Heart right ventricle (tissue), 16 donors: ENCODE measurements around the gene TPI1. TPM values are rescaled to one million over a fixed set of nuclear protein-coding genes. Genes with fewer than 3 reads are reported as not detected.

ENCODE experiments used
- ATAC-seq, 8 donors: fragments of 200-7000 bp; cut with Tn5 transposase; one replicate each; pipeline ENCODE4 v1.9.1; 2020; ENCODE audit warnings: mild to moderate bottlenecking in 8 of 8, moderate library complexity in 8 of 8, moderate number of reproducible peaks in 1 of 8
- DNase-seq, 2 donors: peaks; one replicate each; pipeline ENCODE4 v3.0.0-alpha.2; 2020
- H3K27ac ChIP-seq, 10 donors: fragments of 200-600 bp; sonication (generic) in 2 of 10; one replicate each; pipeline versions ENCODE4 v1.5.0 to v1.8.0; 2020 to 2022; ENCODE audit warnings: mild to moderate bottlenecking in 3 of 10
- H3K27me3 ChIP-seq, 7 donors: fragments of 200-600 bp; one replicate each; pipeline ENCODE4 v1.8.0; 2021 to 2022; ENCODE audit warnings: mild to moderate bottlenecking in 2 of 7
- H3K36me3 ChIP-seq, 9 donors: fragments of 200-600 bp; sonication (generic) in 1 of 9; one replicate each; pipeline versions ENCODE4 v1.5.0 to v1.8.0; 2020 to 2022; ENCODE audit warnings: mild to moderate bottlenecking in 2 of 9
- H3K4me1 ChIP-seq, 9 donors: fragments of 200-600 bp; sonication (generic) in 1 of 9; one replicate each; pipeline versions ENCODE4 v1.5.0 to v1.8.0; 2020 to 2022; ENCODE audit warnings: mild to moderate bottlenecking in 4 of 9
- H3K4me3 ChIP-seq, 10 donors: fragments of 200-600 bp; sonication (generic) in 2 of 10; one replicate each; pipeline versions ENCODE4 v1.5.0 to v1.8.0; 2020 to 2022; ENCODE audit warnings: mild to moderate bottlenecking in 7 of 10, moderate library complexity in 2 of 10
- H3K9me3 ChIP-seq, 11 donors: fragments of 200-600 bp in 10 of 11; sonication (generic) in 2 of 11; one replicate each; pipeline versions ENCODE4 v1.5.0 to v1.8.0; 2013 to 2022; ENCODE audit warnings: mild to moderate bottlenecking in 2 of 11, control low read depth in 1 of 11, moderate library complexity in 1 of 11
- CTCF ChIP-seq, 9 donors: fragments of 200-600 bp; sonication (generic) in 2 of 9; IDR thresholded peaks; one replicate each; pipeline versions ENCODE4 v1.5.0 to v1.8.0; 2021 to 2022; ENCODE audit warnings: antibody characterized with exemption in 9 of 9, mild to moderate bottlenecking in 5 of 9, moderate library complexity in 1 of 9
- WGBS, 2 donors: extraction: QIAGEN DNeasy Blood & Tissue Kit; methylation state at CpG; one replicate each; pipeline ENCODE4 v1.1.7; 2013; ENCODE audit warnings: inconsistent platforms in 1 of 2; 5-methylcytosine and 5-hydroxymethylcytosine counted together
- intact Hi-C, 10 donors: fragments of 100-400 bp; cut with DNase I; formaldehyde crosslinking; loops; one replicate each; pipeline versions ENCODE4 v1.11.1 to v1.14.2; 2022
- polyA plus RNA-seq, 2 donors: library from polyadenylated mRNA; stranded (reverse); fragments of 200-250 nt; gene quantifications; one replicate each; pipeline ENCODE4 v1.2.3, GENCODE V29; 2013
- total RNA-seq, 10 donors: library from RNA; stranded (reverse); fragmentation: NEBNext Ultra II Directional in 3 of 10; extraction: Animal tissue kit (Norgen Biotek cat#: 25700) in 3 of 10; gene quantifications; one replicate each; pipeline versions ENCODE4 v1.2.1 to v1.2.4, GENCODE V29; 2021 to 2023
- donor health status: Arrhythmogenic right ventricular cardiomyopathy.
- donor health status: ischemic (EF 13 %, LVEDD 7.1; RV severe dilation, severe dysfunction).
- donor health status: healthy with polysubstance abuse.
- donor health status: DM: no; HTN: yes; CAD: no.
- donor health status: DM: no; HTN: no; CAD: no.
- donor health status: ischemic (EF 25% LVEDD 6.9; RV normal size, moderate dysfunction).
- donor health status: ischemic (EF 25% LVEDD 5.7; RV mildly dilated, moderate dysfunction).
- donor health status: healthy.
- donor health status: DM: yes; HTN: yes; CAD: no.
- donor health status: Ischemic cardiomyopathy.
- donor health status: ischemic (EF 35%, LVEDD 5.7; RV mildly dilated, moderate dysfunction).
- donor health status: nonischemic (EF 11% LVEDD 7.7; RV severe dilation, severe dysfunction).
- donor health status: DM: yes; HTN: yes; CAD: no.
- donor health status: PGD.
- donor health status: ischemic (EF 29% LVEDD 5.4; RV normal size, mild dysfunction).
- donor health status: nonischemic (EF 23%, LVEDD 6.1; RV moderate dilation, normal function).

Gene TPI1
- total and polyA plus RNA-seq, 12 donors: 367 to 1,432 (median 839) TPM

GRCh38 chr12:6914947-6915788 is 47.8 kb downstream of the TPI1 start:
- Histone ChIP-seq H3K36me3 (peaks cover 0 to 21% (median 0%) of the 10 kb centered on the region in 9 donors), H3K4me3 (peak overlapping the region; percentile 50 to 78 (median 72)), H3K4me1 (peaks cover 0 to 23% (median 16%) of the 10 kb centered on the region in 9 donors), H3K27me3 (peaks cover 0 to 39% (median 0%) of the 10 kb centered on the region in 7 donors), H3K27ac (peak overlapping the region in 8 of 10 donors; percentile 58 to 87 (median 69)), H3K9me3 (no peaks in the 10 kb centered on the region)
- no peak for TF ChIP-seq CTCF (IDR thresholded peaks at IDR 0.05)
- ATAC-seq (peak in 5 of 8 donors; percentile 1 to 19 (median 10)), DNase-seq (no peak)
- WGBS, 2 donors: 25 to 26% methylated on average over 29 of the region's 29 CpGs
- intact Hi-C loops: no loop called here

GRCh38 chr12:6915789-6916285 is 48.5 kb downstream of the TPI1 start:
- no peak for TF ChIP-seq CTCF (IDR thresholded peaks at IDR 0.05)
- no peak for ATAC-seq
- DNase-seq: peak in 1 of 2 donors; percentile 36
- 75 to 86% methylated on average over 14 of the region's 14 CpGs for WGBS, 2 donors
- Histone ChIP-seq H3K27me3 (peaks cover 0 to 39% (median 0%) of the 10 kb centered on the region in 7 donors), H3K9me3 (no peaks in the 10 kb centered on the region), H3K36me3 (peaks cover 0 to 21% (median 0%) of the 10 kb centered on the region in 9 donors), H3K4me3 (peak overlapping the region in 1 of 10 donors; percentile 73), H3K4me1 (peaks cover 0 to 23% (median 16%) of the 10 kb centered on the region in 9 donors), H3K27ac (no peak overlapping the region)
- intact Hi-C loops: no loop called here

GRCh38 chr12:6916426-6917200 is 49.3 kb downstream of the TPI1 start:
- DNase-seq: no peak
- intact Hi-C loops: no loop called here

More at GRCh38 chr12:6916426-6917200, 49.3 kb downstream of the TPI1 start:
- H3K27me3 ChIP-seq: peaks cover 0 to 39% (median 0%) of the 10 kb centered on the region in 7 donors
- peaks cover 0 to 23% (median 0%) of the 10 kb centered on the region in 9 donors for H3K36me3 ChIP-seq
- no peak for ATAC-seq
- no peak overlapping the region for H3K4me3 ChIP-seq
- no peak overlapping the region for H3K27ac ChIP-seq
- WGBS, 2 donors: 90 to 91% methylated on average over 11 of the region's 11 CpGs
- H3K9me3 ChIP-seq: no peaks in the 10 kb centered on the region
- H3K4me1 ChIP-seq: peaks cover 0 to 23% (median 16%) of the 10 kb centered on the region in 9 donors
- no peak for TF ChIP-seq CTCF (IDR thresholded peaks at IDR 0.05)
